ENCODE data around the gene LRRC34.

DNA sequence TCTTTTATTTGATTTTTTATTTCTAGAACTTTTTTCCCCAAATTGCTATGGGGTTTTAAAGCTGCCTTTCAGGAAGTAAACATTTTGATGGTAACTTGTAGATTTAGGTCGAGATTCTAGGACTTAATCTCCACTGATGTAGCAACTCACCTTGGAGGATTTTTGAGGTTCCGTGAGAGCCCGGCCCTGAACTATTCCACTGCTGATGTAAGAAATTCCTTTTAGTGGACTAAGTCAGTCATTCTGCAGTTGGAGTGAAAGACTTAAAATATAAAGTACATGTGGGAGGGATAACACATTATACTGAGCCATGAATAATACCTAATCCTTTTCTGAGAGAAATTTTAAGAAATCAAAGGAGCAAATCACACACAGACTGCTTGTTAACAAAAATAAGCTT is 12.6 kb upstream of the LRRC34 start:
- TF ChIP-seq, protein P1, sequence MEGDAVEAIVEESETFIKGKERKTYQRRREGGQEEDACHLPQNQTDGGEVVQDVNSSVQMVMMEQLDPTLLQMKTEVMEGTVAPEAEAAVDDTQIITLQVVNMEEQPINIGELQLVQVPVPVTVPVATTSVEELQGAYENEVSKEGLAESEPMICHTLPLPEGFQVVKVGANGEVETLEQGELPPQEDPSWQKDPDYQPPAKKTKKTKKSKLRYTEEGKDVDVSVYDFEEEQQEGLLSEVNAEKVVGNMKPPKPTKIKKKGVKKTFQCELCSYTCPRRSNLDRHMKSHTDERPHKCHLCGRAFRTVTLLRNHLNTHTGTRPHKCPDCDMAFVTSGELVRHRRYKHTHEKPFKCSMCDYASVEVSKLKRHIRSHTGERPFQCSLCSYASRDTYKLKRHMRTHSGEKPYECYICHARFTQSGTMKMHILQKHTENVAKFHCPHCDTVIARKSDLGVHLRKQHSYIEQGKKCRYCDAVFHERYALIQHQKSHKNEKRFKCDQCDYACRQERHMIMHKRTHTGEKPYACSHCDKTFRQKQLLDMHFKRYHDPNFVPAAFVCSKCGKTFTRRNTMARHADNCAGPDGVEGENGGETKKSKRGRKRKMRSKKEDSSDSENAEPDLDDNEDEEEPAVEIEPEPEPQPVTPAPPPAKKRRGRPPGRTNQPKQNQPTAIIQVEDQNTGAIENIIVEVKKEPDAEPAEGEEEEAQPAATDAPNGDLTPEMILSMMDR (IDR thresholded peaks at IDR 0.05): no peak
- no peak for TF ChIP-seq POLR2A (IDR thresholded peaks at IDR 0.05)

Data from suprapubic skin (tissue), 3 donors.